ENCODE measurements around the gene PRC1.
A peak's percentile ranks its signal among the peaks of the same experiment; 100 is the strongest.
"Not testable (repeated sequence)": the region's sequence is repeated elsewhere in the genome, so short reads cannot be mapped to it uniquely, and the experiment has no call there.

The PRC1 gene

GRCh38 chr15:90930861-90931574 lies 63.3 kb downstream of the PRC1 start:
- Histone ChIP-seq H3K9me2 (ENCODE audit: low read depth, low read length) (no peaks in the 10 kb centered on the region), H4K20me1 (ENCODE audit: insufficient read depth, low read length) (no peaks in the 10 kb centered on the region), H3K9me3 (ENCODE audit: low read length) (no peaks in the 10 kb centered on the region), H3K27ac (ENCODE audit: low read depth, low read length, poor library complexity, severe bottlenecking) (peak overlapping the region; percentile 90), H3K4me3 (ENCODE audit: low read depth, low read length, poor library complexity, severe bottlenecking) (peak overlapping the region; percentile 92), H3K79me2 (ENCODE audit: insufficient read depth, low read length) (no peaks in the 10 kb centered on the region), H3K4me1 (ENCODE audit: insufficient read depth, low read length, severe bottlenecking) (peaks cover 46% of the 10 kb centered on the region), H3K9ac (ENCODE audit: low read length) (peak overlapping the region; percentile 89), H3K36me3 (ENCODE audit: insufficient read depth, low read length) (no peaks in the 10 kb centered on the region), H3K4me2 (ENCODE audit: low read length) (peak overlapping the region; percentile 95), H3F3A (ENCODE audit: insufficient read depth, low read length) (no peaks in the 10 kb centered on the region), H2AFZ (ENCODE audit: low read length) (no peak overlapping the region), H3K27me3 (ENCODE audit: insufficient read depth, low read length) (no peaks in the 10 kb centered on the region)
- no peak for TF ChIP-seq CTCF (IDR thresholded peaks at IDR 0.05; ENCODE audit: low read length)
- TF ChIP-seq EZH2 (IDR thresholded peaks at IDR 0.05; ENCODE audit: borderline replicate concordance, low read length): no peak

- H3K4me3 ChIP-seq (ENCODE audit: low read depth, low read length, poor library complexity, severe bottlenecking): peak overlapping the region; percentile 92
- H3K27ac ChIP-seq (ENCODE audit: low read depth, low read length, poor library complexity, severe bottlenecking): peak overlapping the region; percentile 90
- no peaks in the 10 kb centered on the region for H3K79me2 ChIP-seq (ENCODE audit: insufficient read depth, low read length)
- H3F3A ChIP-seq (ENCODE audit: insufficient read depth, low read length): no peaks in the 10 kb centered on the region
- peak overlapping the region; percentile 95 for H3K4me2 ChIP-seq (ENCODE audit: low read length)
- no peaks in the 10 kb centered on the region for H3K9me3 ChIP-seq (ENCODE audit: low read length)
- H3K9ac ChIP-seq (ENCODE audit: low read length): peak overlapping the region; percentile 89
- no peaks in the 10 kb centered on the region for H4K20me1 ChIP-seq (ENCODE audit: insufficient read depth, low read length)
- H2AFZ ChIP-seq (ENCODE audit: low read length): peak overlapping the region; percentile 43
- no peak for TF ChIP-seq EZH2 (IDR thresholded peaks at IDR 0.05; ENCODE audit: borderline replicate concordance, low read length)
- TF ChIP-seq CTCF (IDR thresholded peaks at IDR 0.05; ENCODE audit: low read length): no peak
- no peaks in the 10 kb centered on the region for H3K36me3 ChIP-seq (ENCODE audit: insufficient read depth, low read length)
- H3K4me1 ChIP-seq (ENCODE audit: insufficient read depth, low read length, severe bottlenecking): peaks cover 37% of the 10 kb centered on the region
- no peaks in the 10 kb centered on the region for H3K9me2 ChIP-seq (ENCODE audit: low read depth, low read length)
- H3K27me3 ChIP-seq (ENCODE audit: insufficient read depth, low read length): no peaks in the 10 kb centered on the region
Measured at GRCh38 chr15:90929246-90930019, 64.9 kb downstream of the PRC1 start.

GRCh38 chr15:90928106-90928505 lies 66.2 kb downstream of the PRC1 start:
- not testable (repeated sequence) for H3K9me2 ChIP-seq (ENCODE audit: low read depth, low read length); H4K20me1 ChIP-seq (ENCODE audit: insufficient read depth, low read length); H3K36me3 ChIP-seq (ENCODE audit: insufficient read depth, low read length); H2AFZ ChIP-seq (ENCODE audit: low read length); H3K9me3 ChIP-seq (ENCODE audit: low read length); H3K79me2 ChIP-seq (ENCODE audit: insufficient read depth, low read length); H3K4me2 ChIP-seq (ENCODE audit: low read length); H3K27me3 ChIP-seq (ENCODE audit: insufficient read depth, low read length); H3F3A ChIP-seq (ENCODE audit: insufficient read depth, low read length); H3K4me3 ChIP-seq (ENCODE audit: low read depth, low read length, poor library complexity, severe bottlenecking)
- Histone ChIP-seq H3K4me1 (ENCODE audit: insufficient read depth, low read length, severe bottlenecking) (peaks cover 31% of the 10 kb centered on the region), H3K9ac (ENCODE audit: low read length) (peak overlapping the region; percentile 22; the same call in 1 of the 2 replicates), H3K27ac (ENCODE audit: low read depth, low read length, poor library complexity, severe bottlenecking) (peak overlapping the region; percentile 43)

- not testable (repeated sequence) for H4K20me1 ChIP-seq (ENCODE audit: insufficient read depth, low read length); H3K9me2 ChIP-seq (ENCODE audit: low read depth, low read length); H2AFZ ChIP-seq (ENCODE audit: low read length); H3K27me3 ChIP-seq (ENCODE audit: insufficient read depth, low read length); H3K4me2 ChIP-seq (ENCODE audit: low read length); H3K79me2 ChIP-seq (ENCODE audit: insufficient read depth, low read length); H3K27ac ChIP-seq (ENCODE audit: low read depth, low read length, poor library complexity, severe bottlenecking); H3K36me3 ChIP-seq (ENCODE audit: insufficient read depth, low read length); H3K9ac ChIP-seq (ENCODE audit: low read length); H3F3A ChIP-seq (ENCODE audit: insufficient read depth, low read length); H3K9me3 ChIP-seq (ENCODE audit: low read length); H3K4me3 ChIP-seq (ENCODE audit: low read depth, low read length, poor library complexity, severe bottlenecking)
- peaks cover 26% of the 10 kb centered on the region for H3K4me1 ChIP-seq (ENCODE audit: insufficient read depth, low read length, severe bottlenecking)
Measured at GRCh38 chr15:90926766-90927165, 67.6 kb downstream of the PRC1 start.
